PFSK-1 (cell line): ENCODE results near the gene ZZZ3. TPM values are rescaled to one million over a fixed set of nuclear protein-coding genes. Genes with fewer than 3 reads are reported as not detected.

Experiments used
- FOXP2 ChIP-seq: optimal IDR thresholded peaks from 2 replicates; pipeline ENCODE3; 2011; ENCODE audit warnings: borderline replicate concordance, control low read depth, inconsistent platforms; ENCODE audit not compliant: insufficient read depth; ENCODE audit errors: extremely low read length, extremely low read depth
- POLR2AphosphoS5 ChIP-seq: IDR thresholded peaks from 2 replicates; pipeline ENCODE4 v1.6.1; 2012; ENCODE audit warnings: low read depth, mild to moderate bottlenecking, control low read depth, low read length, moderate library complexity
- SIN3A ChIP-seq: IDR thresholded peaks from 2 replicates; pipeline ENCODE4 v1.6.1; 2012; ENCODE audit warnings: mild to moderate bottlenecking, low read length, moderate library complexity, borderline replicate concordance; ENCODE audit not compliant: insufficient read depth
- TAF1 ChIP-seq: IDR thresholded peaks from 2 replicates; pipeline ENCODE4 v1.6.1; 2012; ENCODE audit warnings: low read length, control low read depth, borderline replicate concordance; ENCODE audit not compliant: insufficient read depth
- polyA plus RNA-seq: library from polyadenylated mRNA; unstranded; fragments of >200 nt; gene quantifications from one replicate; pipeline ENCODE4 v1.2.1, GENCODE V29; 2012; ENCODE audit warnings: low read depth, missing spikeins; ENCODE audit not compliant: insufficient read length
- TF ChIP-seq, protein P1 (sequence below), 2 experiments: IDR thresholded peaks; 2 replicates each; pipeline versions ENCODE4 v1.6.1 to v1.8.0; 2011 to 2012; ENCODE audit warnings: low read depth in 2 of 2, low read length in 2 of 2, control low read depth in 1 of 2, inconsistent platforms in 1 of 2, mild to moderate bottlenecking in 1 of 2, moderate library complexity in 1 of 2; ENCODE audit not compliant: insufficient read depth in 1 of 2

ZZZ3 gene
- polyA plus RNA-seq, result 24.8 TPM

DNA sequence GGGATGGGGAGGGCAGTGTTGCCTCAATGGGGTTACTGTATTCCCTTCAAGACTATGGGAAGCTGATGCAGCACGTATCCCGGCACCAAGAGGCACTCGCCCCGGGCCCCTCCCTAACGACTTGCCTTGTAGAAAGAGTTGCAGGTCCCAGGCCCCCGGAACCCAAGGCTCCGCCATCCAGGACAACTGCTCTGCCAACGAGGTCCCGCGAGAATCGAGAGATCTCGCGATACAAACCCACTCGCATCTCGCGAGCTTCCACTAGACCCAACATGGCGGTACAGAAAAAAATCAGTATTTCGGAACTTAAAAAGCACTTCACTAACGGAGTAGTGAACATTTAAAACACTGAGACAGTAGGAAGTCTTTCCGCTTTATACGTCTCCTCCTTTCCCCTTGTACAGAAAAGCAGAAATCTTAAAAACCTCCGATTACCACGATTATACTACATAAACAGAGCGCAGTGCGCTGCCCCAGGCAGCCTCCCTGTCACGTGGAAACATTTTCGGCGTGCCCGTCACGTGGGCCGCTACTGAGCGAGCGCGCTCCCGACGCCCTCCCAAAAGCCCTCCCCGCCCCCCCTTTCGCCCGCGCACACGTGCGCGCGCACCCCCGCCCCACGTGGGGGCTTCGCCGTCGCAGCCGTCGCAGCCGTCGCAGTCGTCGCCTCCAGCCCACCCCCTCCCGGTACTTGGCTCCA lies at the start of gene ZZZ3:
TSS of gene ZZZ3 (minus strand) at position 199 of the 700 bp plus-strand sequence. CDS start 49,304 bp downstream, outside the sequence.
- peak; percentile 45; the same call in 1 of the 2 replicates for TF ChIP-seq SIN3A
- peak; percentile 96 for TF ChIP-seq TAF1
- TF ChIP-seq, protein P1, sequence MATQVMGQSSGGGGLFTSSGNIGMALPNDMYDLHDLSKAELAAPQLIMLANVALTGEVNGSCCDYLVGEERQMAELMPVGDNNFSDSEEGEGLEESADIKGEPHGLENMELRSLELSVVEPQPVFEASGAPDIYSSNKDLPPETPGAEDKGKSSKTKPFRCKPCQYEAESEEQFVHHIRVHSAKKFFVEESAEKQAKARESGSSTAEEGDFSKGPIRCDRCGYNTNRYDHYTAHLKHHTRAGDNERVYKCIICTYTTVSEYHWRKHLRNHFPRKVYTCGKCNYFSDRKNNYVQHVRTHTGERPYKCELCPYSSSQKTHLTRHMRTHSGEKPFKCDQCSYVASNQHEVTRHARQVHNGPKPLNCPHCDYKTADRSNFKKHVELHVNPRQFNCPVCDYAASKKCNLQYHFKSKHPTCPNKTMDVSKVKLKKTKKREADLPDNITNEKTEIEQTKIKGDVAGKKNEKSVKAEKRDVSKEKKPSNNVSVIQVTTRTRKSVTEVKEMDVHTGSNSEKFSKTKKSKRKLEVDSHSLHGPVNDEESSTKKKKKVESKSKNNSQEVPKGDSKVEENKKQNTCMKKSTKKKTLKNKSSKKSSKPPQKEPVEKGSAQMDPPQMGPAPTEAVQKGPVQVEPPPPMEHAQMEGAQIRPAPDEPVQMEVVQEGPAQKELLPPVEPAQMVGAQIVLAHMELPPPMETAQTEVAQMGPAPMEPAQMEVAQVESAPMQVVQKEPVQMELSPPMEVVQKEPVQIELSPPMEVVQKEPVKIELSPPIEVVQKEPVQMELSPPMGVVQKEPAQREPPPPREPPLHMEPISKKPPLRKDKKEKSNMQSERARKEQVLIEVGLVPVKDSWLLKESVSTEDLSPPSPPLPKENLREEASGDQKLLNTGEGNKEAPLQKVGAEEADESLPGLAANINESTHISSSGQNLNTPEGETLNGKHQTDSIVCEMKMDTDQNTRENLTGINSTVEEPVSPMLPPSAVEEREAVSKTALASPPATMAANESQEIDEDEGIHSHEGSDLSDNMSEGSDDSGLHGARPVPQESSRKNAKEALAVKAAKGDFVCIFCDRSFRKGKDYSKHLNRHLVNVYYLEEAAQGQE (IDR thresholded peaks at IDR 0.05; ENCODE audit: insufficient read depth in 1 of 2, low read depth in 2 of 2, low read length in 2 of 2), result peak in 1 of 2 experiments; percentile 40; a peak in 1 of 4 replicates
- TF ChIP-seq POLR2AphosphoS5, result peak; percentile 90
- TF ChIP-seq FOXP2, result no peak

DNA sequence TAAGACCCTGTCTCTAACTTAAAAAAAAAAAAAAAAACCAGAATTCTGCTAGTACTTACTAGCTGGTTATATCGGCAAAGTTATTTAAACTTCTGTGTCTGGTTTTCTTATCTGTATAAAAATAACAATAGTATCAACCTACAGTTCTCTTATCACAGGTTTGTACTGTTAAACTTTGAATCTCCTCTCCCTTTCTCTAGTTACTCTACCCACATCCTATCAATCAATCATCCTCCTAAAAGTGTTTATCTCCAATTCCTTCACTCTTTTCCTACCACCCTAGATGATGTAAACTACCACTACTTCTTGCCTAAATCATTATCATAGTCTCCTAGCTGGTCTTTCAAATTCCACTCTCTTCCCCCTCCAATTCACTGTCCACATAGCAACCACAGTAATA lies 49.6 kb upstream of the ZZZ3 start:
- TF ChIP-seq TAF1, result no peak
- TF ChIP-seq, protein P1 (IDR thresholded peaks at IDR 0.05; ENCODE audit: insufficient read depth in 1 of 2, low read depth in 2 of 2, low read length in 2 of 2), result no peak
- no peak for TF ChIP-seq FOXP2
- TF ChIP-seq POLR2AphosphoS5, result no peak
- TF ChIP-seq SIN3A, result no peak

DNA sequence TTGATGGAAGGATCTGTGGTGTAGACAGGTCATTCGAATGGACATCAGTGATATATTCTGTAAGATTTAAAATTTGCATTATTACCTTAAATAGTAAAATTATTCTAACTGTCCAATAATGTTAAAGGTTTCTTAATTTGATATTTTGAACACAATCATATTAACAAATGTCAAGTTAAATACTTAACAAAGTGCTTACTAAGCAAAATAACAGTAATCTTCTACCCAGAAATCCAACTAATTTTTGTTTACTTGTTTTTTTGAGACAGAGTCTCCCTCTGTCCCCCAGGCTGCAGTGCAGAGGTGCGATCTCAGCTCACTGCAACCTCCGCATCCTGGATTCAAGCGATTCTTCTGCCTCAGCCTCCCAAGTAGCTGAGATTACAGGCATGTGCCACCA lies 43.2 kb upstream of the ZZZ3 start:
- TF ChIP-seq, protein P1 (IDR thresholded peaks at IDR 0.05; ENCODE audit: insufficient read depth in 1 of 2, low read depth in 2 of 2, low read length in 2 of 2), result no peak
- TF ChIP-seq FOXP2 (no peak), SIN3A (no peak), TAF1 (no peak), POLR2AphosphoS5 (no peak)

DNA sequence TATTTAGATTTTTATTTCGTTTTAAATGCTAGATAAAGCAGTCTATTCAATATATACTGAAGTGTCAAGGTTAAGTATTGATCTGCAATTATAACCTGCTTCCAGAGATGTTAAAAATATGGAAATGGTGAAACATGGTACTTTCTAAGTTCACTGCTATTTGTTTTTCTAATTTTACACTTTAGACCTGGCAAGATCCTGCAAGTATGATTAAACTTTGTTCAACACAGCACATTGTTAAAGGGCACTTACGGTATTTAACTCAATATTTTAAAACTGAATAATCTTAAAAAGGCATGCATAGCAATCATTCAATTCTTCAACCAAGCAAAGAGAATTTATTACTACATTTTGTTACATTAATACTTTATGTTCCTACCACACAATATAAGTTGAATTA lies 35.7 kb upstream of the ZZZ3 start:
- TF ChIP-seq SIN3A (no peak), TAF1 (no peak)
- TF ChIP-seq, protein P1 (IDR thresholded peaks at IDR 0.05; ENCODE audit: insufficient read depth in 1 of 2, low read depth in 2 of 2, low read length in 2 of 2), result no peak

DNA sequence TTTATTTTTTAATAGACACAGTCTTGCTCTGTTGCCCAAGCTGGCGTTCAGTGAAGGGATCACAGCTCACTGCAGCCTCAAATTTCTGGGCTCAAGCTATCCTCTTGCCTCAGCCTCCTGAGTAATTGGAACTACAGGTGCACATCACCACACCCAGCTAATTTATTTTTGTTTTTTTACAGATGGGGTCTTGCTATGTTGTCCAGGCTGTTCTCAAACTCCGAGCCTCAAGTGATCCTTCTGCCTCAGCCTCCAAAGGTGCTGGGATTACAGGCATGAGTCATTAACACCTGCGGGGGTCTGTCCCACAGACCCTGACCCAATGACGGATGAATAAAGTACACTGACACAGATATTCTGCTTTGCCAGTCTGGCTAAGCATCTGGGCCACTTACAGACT lies 33.6 kb upstream of the ZZZ3 start:
- no peak for TF ChIP-seq POLR2AphosphoS5
- no peak for TF ChIP-seq FOXP2
- TF ChIP-seq, protein P1 (IDR thresholded peaks at IDR 0.05; ENCODE audit: insufficient read depth in 1 of 2, low read depth in 2 of 2, low read length in 2 of 2), result no peak
- no peak for TF ChIP-seq SIN3A
- no peak for TF ChIP-seq TAF1
